DND-41 (cell line): ENCODE results near the gene AMDHD2.

ENCODE experiments used
- ATAC-seq: fragments of 200-7000 bp; cut with Tn5 transposase; 3 replicates; pipeline ENCODE4 v1.9.1; 2021; ENCODE audit warnings: low read depth; ENCODE audit not compliant: insufficient read depth
- DNase-seq: peaks from one replicate; pipeline ENCODE4 v3.0.0-alpha.2; 2020
- H2AFZ ChIP-seq: 2 replicates; pipeline ENCODE4 v1.6.0; 2012; ENCODE audit warnings: low read depth, low read length
- H3K27ac ChIP-seq: 2 replicates; pipeline ENCODE4 v1.5.1; 2012; ENCODE audit warnings: low read length, inconsistent platforms
- H3K27me3 ChIP-seq: fragments of 200-600 bp; sonication (generic); 2 replicates; pipeline ENCODE4 v1.6.0; 2012; ENCODE audit warnings: low read length, mild to moderate bottlenecking, inconsistent platforms; ENCODE audit not compliant: insufficient read depth, poor library complexity
- H3K36me3 ChIP-seq: 2 replicates; pipeline ENCODE4 v1.5.1; 2012; ENCODE audit warnings: low read length, inconsistent platforms; ENCODE audit not compliant: insufficient read depth
- H3K4me1 ChIP-seq: 2 replicates; pipeline ENCODE4 v1.5.1; 2012; ENCODE audit warnings: mild to moderate bottlenecking, low read length; ENCODE audit not compliant: insufficient read depth
- H3K4me2 ChIP-seq: 2 replicates; pipeline ENCODE4 v1.6.0; 2012; ENCODE audit warnings: mild to moderate bottlenecking, moderate library complexity, low read length, inconsistent platforms; ENCODE audit not compliant: insufficient read depth
- H3K4me3 ChIP-seq, 2 experiments: fragments of 200-600 bp in 1 of 2; shearing (Covaris generic) in 1 of 2; 2 replicates each; pipeline ENCODE4 v1.5.1; 2012 to 2016; ENCODE audit warnings: inconsistent platforms in 2 of 2, low read length in 2 of 2, mild to moderate bottlenecking in 2 of 2, low read depth in 1 of 2, moderate library complexity in 1 of 2
- H3K79me2 ChIP-seq: 2 replicates; pipeline ENCODE4 v1.6.0; 2012; ENCODE audit warnings: low read length, inconsistent platforms; ENCODE audit not compliant: insufficient read depth
- H3K9ac ChIP-seq: 2 replicates; pipeline ENCODE4 v1.6.0; 2012; ENCODE audit warnings: low read depth, mild to moderate bottlenecking, inconsistent platforms, low read length, moderate library complexity
- H3K9me3 ChIP-seq: 2 replicates; pipeline ENCODE4 v1.5.1; 2012; ENCODE audit warnings: low read length, moderate library complexity, mild to moderate bottlenecking, inconsistent platforms; ENCODE audit not compliant: insufficient read depth, severe bottlenecking
- H4K20me1 ChIP-seq: 2 replicates; pipeline ENCODE4 v1.6.0; 2012; ENCODE audit warnings: low read length; ENCODE audit not compliant: insufficient read depth
- EZH2 ChIP-seq: IDR thresholded peaks from 3 replicates; pipeline ENCODE4 v1.6.1; 2012; ENCODE audit warnings: borderline replicate concordance, low read depth, mild to moderate bottlenecking, moderate library complexity, low read length, inconsistent platforms; ENCODE audit not compliant: severe bottlenecking
- TF ChIP-seq, protein P1 (sequence below): IDR thresholded peaks from 2 replicates; pipeline ENCODE4 v1.5.1; 2012; ENCODE audit warnings: borderline replicate concordance, low read length, moderate library complexity, mild to moderate bottlenecking; ENCODE audit not compliant: poor library complexity, severe bottlenecking; ENCODE audit errors: extremely low read depth

AMDHD2 gene

DNA sequence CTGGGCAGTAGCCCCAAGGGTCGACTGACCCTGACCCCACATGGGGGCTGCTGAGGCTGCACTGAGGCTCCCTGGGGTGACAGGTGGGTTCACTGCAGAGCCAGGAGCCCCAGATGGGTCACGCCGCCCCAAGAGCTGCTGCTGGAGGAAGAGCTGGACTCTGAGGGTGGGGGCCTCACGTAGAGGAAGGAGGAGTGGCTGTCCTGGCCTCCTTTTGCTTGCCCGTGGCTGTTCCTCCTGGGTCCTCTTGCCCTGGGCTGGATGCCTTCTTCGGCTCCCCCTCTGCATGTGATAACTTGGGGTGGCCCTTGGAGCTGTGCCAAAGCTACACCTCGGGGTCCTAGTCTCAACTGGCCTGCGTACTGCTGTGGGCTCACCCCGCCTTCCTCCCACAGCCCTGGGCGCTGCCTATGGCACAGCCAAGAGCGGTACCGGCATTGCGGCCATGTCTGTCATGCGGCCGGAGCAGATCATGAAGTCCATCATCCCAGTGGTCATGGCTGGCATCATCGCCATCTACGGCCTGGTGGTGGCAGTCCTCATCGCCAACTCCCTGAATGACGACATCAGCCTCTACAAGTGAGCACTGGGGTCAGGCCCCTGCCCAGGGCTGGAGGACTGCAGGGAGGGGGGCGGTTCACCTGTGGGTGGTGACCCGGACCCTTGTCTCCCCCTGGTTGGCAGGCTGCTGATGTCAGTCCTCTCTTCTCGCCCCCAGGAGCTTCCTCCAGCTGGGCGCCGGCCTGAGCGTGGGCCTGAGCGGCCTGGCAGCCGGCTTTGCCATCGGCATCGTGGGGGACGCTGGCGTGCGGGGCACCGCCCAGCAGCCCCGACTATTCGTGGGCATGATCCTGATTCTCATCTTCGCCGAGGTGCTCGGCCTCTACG is 1.1 kb upstream of the AMDHD2 start:
- ATAC-seq (no peak), DNase-seq (no peak)
- H4K20me1 ChIP-seq = peaks cover 67% of the 10 kb centered on the region
- no peaks in the 10 kb centered on the region for H3K27me3 ChIP-seq
- H3K4me2 ChIP-seq = peak overlapping the region; percentile 99
- peak overlapping the region in 1 of 2 experiments; percentile 84; a peak in 1 of 4 replicates for H3K4me3 ChIP-seq
- TF ChIP-seq, protein P1, sequence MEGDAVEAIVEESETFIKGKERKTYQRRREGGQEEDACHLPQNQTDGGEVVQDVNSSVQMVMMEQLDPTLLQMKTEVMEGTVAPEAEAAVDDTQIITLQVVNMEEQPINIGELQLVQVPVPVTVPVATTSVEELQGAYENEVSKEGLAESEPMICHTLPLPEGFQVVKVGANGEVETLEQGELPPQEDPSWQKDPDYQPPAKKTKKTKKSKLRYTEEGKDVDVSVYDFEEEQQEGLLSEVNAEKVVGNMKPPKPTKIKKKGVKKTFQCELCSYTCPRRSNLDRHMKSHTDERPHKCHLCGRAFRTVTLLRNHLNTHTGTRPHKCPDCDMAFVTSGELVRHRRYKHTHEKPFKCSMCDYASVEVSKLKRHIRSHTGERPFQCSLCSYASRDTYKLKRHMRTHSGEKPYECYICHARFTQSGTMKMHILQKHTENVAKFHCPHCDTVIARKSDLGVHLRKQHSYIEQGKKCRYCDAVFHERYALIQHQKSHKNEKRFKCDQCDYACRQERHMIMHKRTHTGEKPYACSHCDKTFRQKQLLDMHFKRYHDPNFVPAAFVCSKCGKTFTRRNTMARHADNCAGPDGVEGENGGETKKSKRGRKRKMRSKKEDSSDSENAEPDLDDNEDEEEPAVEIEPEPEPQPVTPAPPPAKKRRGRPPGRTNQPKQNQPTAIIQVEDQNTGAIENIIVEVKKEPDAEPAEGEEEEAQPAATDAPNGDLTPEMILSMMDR = no peak
- no peak for TF ChIP-seq EZH2
- peaks cover 47% of the 10 kb centered on the region for H3K36me3 ChIP-seq
- no peak overlapping the region for H3K27ac ChIP-seq
- H3K9ac ChIP-seq = peak overlapping the region; percentile 36
- no peak overlapping the region for H2AFZ ChIP-seq
- no peaks in the 10 kb centered on the region for H3K9me3 ChIP-seq
- H3K79me2 ChIP-seq = peaks cover 85% of the 10 kb centered on the region
- H3K4me1 ChIP-seq = peaks cover 69% of the 10 kb centered on the region

DNA sequence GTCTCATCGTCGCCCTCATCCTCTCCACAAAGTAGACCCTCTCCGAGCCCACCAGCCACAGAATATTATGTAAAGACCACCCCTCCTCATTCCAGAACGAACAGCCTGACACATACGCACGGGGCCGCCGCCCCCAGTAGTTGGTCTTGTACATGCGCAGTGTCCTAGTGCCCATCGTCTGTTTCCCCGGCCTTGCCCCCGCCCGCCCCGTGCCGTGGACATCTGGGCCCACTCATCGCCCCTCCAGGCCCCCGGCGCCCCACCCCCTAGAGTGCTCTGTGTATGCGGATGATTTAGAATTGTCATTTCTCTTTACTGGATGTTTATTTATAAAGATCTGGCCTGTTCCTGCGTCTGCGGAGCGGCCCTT is 475 bp upstream of the AMDHD2 start:
- H3K4me2 ChIP-seq = peak overlapping the region; percentile 99
- TF ChIP-seq, protein P1 = no peak
- no peak for TF ChIP-seq EZH2
- H4K20me1 ChIP-seq = peaks cover 64% of the 10 kb centered on the region
- no peaks in the 10 kb centered on the region for H3K9me3 ChIP-seq
- peak overlapping the region; percentile 77 for H2AFZ ChIP-seq
- peak overlapping the region in 1 of 2 experiments; percentile 84; a peak in 2 of 4 replicates for H3K4me3 ChIP-seq
- peaks cover 68% of the 10 kb centered on the region for H3K4me1 ChIP-seq
- H3K36me3 ChIP-seq = peaks cover 54% of the 10 kb centered on the region
- no peaks in the 10 kb centered on the region for H3K27me3 ChIP-seq
- ATAC-seq = no peak
- H3K79me2 ChIP-seq = peaks cover 79% of the 10 kb centered on the region
- peak overlapping the region; percentile 68 for H3K27ac ChIP-seq
- DNase-seq = no peak
- peak overlapping the region; percentile 36 for H3K9ac ChIP-seq

DNA sequence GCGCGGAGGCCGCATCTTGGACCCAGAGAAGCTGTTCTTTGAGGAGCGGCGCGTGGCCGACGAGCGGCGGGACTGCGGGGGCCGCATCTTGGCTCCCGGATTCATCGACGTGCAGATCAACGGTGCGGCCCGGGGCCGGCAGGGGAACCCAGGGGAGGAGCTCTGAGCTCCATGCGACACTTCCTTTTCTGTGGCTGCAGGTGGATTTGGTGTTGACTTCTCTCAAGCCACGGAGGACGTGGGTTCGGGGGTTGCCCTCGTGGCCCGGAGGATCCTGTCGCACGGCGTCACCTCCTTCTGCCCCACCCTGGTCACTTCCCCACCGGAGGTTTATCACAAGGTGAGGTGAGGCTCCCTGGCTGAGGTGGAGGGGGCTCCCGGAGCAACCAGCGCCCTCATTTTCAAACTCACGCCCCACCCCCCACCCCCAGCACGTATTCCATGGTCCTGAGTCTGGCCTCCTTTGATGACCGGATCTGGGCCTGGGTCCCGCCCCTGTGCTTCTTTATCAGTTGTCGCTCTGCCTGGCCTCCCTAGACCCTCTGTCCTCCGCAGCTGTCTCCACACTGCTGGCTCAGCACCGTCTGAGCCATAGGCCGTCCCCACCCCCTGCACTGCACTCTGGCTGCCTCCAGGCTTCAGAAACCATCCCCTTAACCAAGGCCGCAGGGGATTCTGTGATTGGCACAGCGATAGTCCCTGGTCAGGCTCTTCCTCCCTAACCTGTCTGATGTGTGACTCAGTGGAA is 787 bp downstream of the AMDHD2 start:
- peak overlapping the region; percentile 68 for H2AFZ ChIP-seq
- peak overlapping the region; percentile 76 for H3K27ac ChIP-seq
- H4K20me1 ChIP-seq = peaks cover 52% of the 10 kb centered on the region
- peaks cover 56% of the 10 kb centered on the region for H3K36me3 ChIP-seq
- H3K9me3 ChIP-seq = no peaks in the 10 kb centered on the region
- peak; percentile 39; the same call in 2 of the 3 replicates for ATAC-seq
- peaks cover 66% of the 10 kb centered on the region for H3K79me2 ChIP-seq
- H3K27me3 ChIP-seq = no peaks in the 10 kb centered on the region
- peak overlapping the region; percentile 63 for H3K9ac ChIP-seq
- DNase-seq = peak; percentile 40
- H3K4me3 ChIP-seq = peak overlapping the region; percentile 33 to 84; a peak in 3 of 4 replicates
- H3K4me1 ChIP-seq = peaks cover 56% of the 10 kb centered on the region
- TF ChIP-seq EZH2 = no peak
- TF ChIP-seq, protein P1 = no peak
- H3K4me2 ChIP-seq = peak overlapping the region; percentile 99
